GM19455 (cell line): ENCODE results near the gene RTF2.
"Not testable (repeated sequence)": the region's sequence is repeated elsewhere in the genome, so short reads cannot be mapped to it uniquely, and the experiment has no call there.

Source experiments
- ATAC-seq: cut with Tn5 transposase; IDR thresholded peaks from one replicate; pipeline ENCODE4 v1.9.1; 2021; ENCODE audit not compliant: unreplicated experiment

The RTF2 gene

GRCh38 chr20:56532946-56533345 lies 64.5 kb downstream of the RTF2 start, which contains the start of gene FAM209B:
Gene FAM209B, plus strand, starts transcription at chr20:56533246. Its CDS starts 96 bp downstream, at chr20:56533342.
- ATAC-seq = not testable (repeated sequence)

- ATAC-seq = no peak
Observed at GRCh38 chr20:56537997-56538396, 69.6 kb downstream of the RTF2 start.

GRCh38 chr20:56540415-56540814 lies 72.0 kb downstream of the RTF2 start:
- ATAC-seq = no peak

DNA sequence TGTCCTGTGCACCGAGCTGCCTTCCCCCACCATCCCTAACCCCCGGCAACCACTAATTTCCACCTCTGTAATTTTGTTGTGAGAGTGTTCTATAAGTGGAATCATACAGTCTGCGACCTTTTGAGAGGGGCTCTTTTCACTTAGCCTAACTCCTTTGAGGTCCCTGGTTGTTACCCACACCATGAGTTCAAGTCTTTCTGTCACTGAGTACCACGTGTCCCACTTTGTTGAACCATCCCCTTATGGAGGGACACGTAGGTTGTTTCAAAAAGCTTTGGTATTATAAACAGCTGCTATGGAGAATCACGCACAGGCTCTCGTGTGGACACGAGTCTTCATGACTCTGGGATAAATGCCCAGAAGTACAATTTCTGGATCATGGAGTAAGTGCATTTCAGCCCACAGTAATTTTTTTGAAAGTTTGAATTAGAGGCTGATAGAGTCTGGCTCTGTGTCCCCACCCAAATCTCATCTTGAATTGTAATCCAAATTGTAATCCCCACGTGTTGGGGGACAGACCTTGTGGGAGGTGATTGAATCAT lies 74.1 kb downstream of the RTF2 start:
- ATAC-seq = no peak

DNA sequence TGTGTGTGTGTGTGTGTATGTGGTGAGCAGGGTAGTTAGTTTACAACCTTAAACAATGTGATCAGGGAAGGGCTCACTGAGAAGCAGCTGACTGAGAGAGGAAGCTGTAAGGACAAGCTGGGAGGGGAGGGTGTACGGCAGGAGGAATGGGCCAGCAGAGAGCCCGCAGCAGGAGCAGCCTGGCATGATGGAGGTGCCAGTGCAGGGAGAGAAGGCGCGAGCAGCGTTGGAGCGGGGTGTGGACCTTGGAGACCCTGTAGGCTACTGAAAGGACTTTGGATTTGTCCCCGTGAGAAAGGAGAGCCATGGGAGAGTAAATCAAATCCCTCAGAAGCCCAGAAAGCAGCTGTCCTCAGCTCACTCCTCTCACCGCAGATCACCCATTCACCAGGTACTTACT lies 83.1 kb downstream of the RTF2 start:
- ATAC-seq = no peak

DNA sequence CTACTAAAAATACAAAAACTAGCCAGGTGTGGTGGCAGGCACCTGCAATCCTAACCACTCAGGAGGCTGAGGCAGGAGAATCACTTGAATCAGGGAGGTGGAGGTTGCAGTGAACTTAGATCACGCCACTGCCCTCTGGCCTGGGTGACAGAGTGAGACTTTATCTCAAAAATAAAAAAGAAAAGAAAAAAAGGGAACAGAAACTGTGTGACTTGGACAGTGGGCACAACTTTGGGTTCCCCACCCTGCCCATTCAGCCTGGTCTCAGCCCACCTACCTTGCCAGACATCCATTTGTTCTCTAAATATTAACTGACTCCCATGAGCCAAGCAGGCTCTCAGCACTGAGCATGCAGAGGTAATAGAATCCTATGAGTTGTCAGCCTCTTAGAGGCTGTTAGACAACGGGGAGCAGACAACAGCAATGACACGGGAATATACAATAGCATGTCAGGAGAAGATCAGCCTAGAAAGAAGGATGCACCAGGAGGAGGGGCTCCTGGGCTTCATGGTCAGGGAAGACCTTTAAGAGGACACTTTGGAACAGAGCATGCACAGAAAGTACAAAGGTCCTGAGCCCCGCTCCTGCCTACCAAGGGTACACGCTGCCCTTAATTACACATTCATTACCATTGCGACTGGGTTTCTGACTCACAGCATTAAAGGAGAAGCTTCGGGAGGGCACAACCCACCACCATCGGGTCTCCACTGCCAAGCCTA lies 84.6 kb downstream of the RTF2 start:
- ATAC-seq = no peak

DNA sequence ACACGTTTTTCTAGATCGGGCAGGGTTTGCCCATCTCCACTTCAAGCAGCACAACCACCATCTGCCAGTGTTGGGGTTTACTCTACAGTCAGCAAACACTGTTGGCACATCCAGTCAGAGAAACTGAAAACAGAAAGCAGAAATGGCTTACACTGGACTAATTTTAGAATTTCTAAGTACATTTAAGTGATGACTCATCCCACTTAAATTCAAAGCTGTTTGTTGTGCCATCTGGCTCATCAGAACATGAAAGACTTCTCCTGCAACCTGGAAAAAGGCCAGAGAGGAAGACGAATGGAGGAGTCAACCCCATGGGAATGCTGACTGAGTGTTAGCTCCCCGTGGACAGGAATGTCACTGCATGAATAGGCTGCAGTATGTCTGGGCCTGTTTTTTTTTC lies 86.4 kb downstream of the RTF2 start:
- ATAC-seq = peak; percentile 66

DNA sequence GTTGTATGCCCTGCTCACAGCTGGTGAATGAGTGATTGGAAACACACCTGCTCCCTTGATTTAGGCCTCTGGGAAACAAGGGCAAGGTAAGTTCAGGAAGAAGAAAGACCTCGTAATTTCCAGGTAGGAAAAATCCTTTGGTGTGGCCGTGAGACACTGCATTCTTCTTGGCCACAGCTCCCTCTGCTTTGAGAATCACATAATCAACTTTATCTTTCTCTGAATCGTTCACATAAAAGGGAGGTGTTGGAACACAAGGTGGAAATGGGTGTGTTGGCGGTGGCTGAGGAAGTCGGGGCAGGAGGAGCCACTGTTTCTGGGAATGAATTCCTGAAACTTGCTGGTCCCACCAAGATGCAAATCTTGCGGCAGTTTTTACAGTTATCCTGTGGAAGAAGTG lies 90.5 kb downstream of the RTF2 start:
- no peak for ATAC-seq

DNA sequence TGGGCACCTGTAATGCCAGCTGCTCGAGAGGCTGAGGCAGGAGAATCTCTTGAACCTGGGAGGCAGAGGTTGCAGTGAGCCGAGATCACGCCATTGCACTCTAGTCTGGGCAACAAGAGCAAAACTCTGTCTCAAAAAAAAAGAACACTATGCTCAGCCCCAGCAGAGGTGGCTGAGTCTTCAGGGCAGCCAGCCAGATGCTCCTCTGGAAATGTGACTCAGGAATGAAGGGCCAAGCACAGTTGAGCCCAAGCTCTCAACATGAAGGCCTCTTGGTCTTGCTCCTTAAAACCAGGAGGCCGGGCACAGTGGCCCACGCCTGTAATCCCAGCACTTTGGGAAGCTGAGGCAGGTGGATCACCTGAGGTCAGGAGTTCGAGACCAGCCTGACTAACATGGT lies 96.1 kb downstream of the RTF2 start:
- ATAC-seq = not testable (repeated sequence)

- no peak for ATAC-seq
Observed at GRCh38 chr20:56565511-56565910, 97.1 kb downstream of the RTF2 start.

- ATAC-seq = no peak
Observed at GRCh38 chr20:56566621-56567020, 98.2 kb downstream of the RTF2 start.
